Measurements from ENCODE around the gene USB1. TPM values are rescaled to one million over a fixed set of nuclear protein-coding genes. Genes with fewer than 3 reads are reported as not detected.

Gene USB1
- polyA plus RNA-seq, 1 experiment = 86.2 TPM

DNA sequence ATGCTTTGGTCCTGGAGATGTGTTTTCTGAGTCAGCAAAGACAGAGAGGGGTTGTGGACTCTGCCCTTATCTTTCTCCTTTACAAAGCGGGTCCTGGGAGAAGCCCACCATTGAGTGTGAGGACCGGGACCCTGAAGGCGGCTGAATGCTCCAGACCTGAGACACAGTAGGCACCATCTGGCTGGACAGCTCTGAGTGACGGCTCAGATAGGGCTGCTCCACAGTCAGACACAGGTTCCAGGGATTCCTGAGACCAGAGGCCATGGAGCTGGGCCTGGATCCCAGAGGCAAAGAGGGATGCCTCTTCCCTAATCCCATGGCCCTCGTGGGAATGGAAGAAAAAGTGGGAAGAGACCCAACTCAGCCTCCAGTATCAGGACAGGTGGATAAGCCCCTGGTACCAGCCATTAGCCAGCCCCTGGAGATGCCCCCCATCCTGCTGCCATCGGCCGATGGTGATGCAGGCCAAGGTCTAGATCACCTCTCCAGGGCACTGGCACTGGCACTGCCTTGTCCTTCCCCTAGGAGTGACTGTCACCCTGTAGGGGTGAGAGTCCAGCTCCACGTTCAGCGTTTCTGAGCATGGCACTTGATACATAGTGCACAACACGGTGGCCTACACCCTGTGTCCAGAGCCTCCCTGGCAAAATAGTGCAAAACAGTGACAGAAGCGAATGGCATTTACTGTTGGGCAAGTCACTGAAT lies 29.1 kb downstream of the USB1 start:
- no peak for DNase-seq (ENCODE audit: low read depth)
- ChIA-PET CTCF (no interaction called here), POLR2A (interaction anchor here (0.5 kb wide), 1 partner anchor 109 kb away, joined by 5 read pairs; no protein-coding TSS in a partner anchor)
- H3K4me3 ChIP-seq (ENCODE audit: low read depth, low read length) = no peak overlapping the region
- no peaks in the 10 kb centered on the region for H3K36me3 ChIP-seq (ENCODE audit: control insufficient read depth, insufficient read depth, low read length)
- no peak for TF ChIP-seq CTCF (IDR thresholded peaks at IDR 0.05; ENCODE audit: insufficient read depth, low read depth, low read length)
- H3K27me3 ChIP-seq (ENCODE audit: control insufficient read depth, insufficient read depth, low read length) = peaks cover 9% of the 10 kb centered on the region

- POLR2A ChIA-PET = no interaction called here
- TF ChIP-seq CTCF (IDR thresholded peaks at IDR 0.05; ENCODE audit: insufficient read depth, low read depth, low read length) = no peak
- H3K4me3 ChIP-seq (ENCODE audit: low read depth, low read length) = no peak overlapping the region
- no peak for DNase-seq (ENCODE audit: low read depth)
- CTCF ChIA-PET = no interaction called here
- no peaks in the 10 kb centered on the region for H3K36me3 ChIP-seq (ENCODE audit: control insufficient read depth, insufficient read depth, low read length)
- peaks cover 9% of the 10 kb centered on the region for H3K27me3 ChIP-seq (ENCODE audit: control insufficient read depth, insufficient read depth, low read length)
Measured at GRCh38 chr16:58031016-58031800, 30.0 kb downstream of the USB1 start.

GRCh38 chr16:58032710-58033293 lies 31.6 kb downstream of the USB1 start:
- no peak for DNase-seq (ENCODE audit: low read depth)
- Histone ChIP-seq H3K27me3 (ENCODE audit: control insufficient read depth, insufficient read depth, low read length) (peaks cover 2% of the 10 kb centered on the region), H3K36me3 (ENCODE audit: control insufficient read depth, insufficient read depth, low read length) (no peaks in the 10 kb centered on the region), H3K4me3 (ENCODE audit: low read depth, low read length) (no peak overlapping the region)
- ChIA-PET CTCF (interaction anchor here (0.6 to 1.3 kb wide), 4 partner anchors 11 to 455 kb away, joined by 3 to 4 read pairs (median 3); no protein-coding TSS in a partner anchor), POLR2A (no interaction called here)
- no peak for TF ChIP-seq CTCF (IDR thresholded peaks at IDR 0.05; ENCODE audit: insufficient read depth, low read depth, low read length)

DNA sequence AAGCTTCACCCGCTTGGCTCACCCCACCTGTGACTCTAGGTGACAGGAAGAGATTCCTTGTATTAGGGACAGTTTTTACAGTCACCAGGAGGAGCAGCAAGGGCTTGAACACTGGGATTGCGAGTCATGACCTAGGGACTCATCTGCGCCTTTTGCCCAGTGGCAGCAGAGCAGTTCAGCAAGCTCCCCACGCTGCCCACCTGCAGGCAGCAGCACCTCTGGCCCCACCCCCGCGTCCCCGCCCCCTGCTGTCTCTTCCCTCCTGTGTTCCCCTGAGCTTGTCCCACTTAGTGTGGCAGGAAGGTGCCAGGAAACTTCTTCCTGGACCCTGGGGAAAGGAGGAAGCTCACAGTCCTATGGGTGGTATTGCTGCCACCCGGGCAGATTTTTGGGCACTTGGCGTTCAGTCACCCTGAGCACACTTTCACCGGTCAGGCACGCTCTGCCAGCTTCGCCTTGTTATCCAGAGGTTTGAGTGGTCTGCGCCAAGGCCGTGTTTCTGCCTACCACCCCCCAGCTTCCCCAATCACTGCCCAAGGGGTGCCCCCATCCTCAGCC lies 33.0 kb downstream of the USB1 start:
- H3K36me3 ChIP-seq (ENCODE audit: control insufficient read depth, insufficient read depth, low read length) = no peaks in the 10 kb centered on the region
- DNase-seq (ENCODE audit: low read depth) = no peak
- ChIA-PET POLR2A (no interaction called here), CTCF (interaction anchor here (0.5 to 1.2 kb wide), 2 partner anchors 11 to 28 kb away, joined by 3 read pairs; no protein-coding TSS in a partner anchor)
- TF ChIP-seq CTCF (IDR thresholded peaks at IDR 0.05; ENCODE audit: insufficient read depth, low read depth, low read length) = no peak
- peaks cover 2% of the 10 kb centered on the region; the same call in 1 of the 2 replicates for H3K27me3 ChIP-seq (ENCODE audit: control insufficient read depth, insufficient read depth, low read length)
- H3K4me3 ChIP-seq (ENCODE audit: low read depth, low read length) = no peak overlapping the region

GRCh38 chr16:58034774-58035173 lies 33.6 kb downstream of the USB1 start:
- no peaks in the 10 kb centered on the region for H3K36me3 ChIP-seq (ENCODE audit: control insufficient read depth, insufficient read depth, low read length)
- POLR2A ChIA-PET = no interaction called here
- DNase-seq (ENCODE audit: low read depth) = no peak
- no peaks in the 10 kb centered on the region; the same call in 1 of the 2 replicates for H3K27me3 ChIP-seq (ENCODE audit: control insufficient read depth, insufficient read depth, low read length)
- no peak for TF ChIP-seq CTCF (IDR thresholded peaks at IDR 0.05; ENCODE audit: insufficient read depth, low read depth, low read length)
- H3K4me3 ChIP-seq (ENCODE audit: low read depth, low read length) = no peak overlapping the region
- CTCF ChIA-PET = interaction anchor here (1.2 kb wide), 1 partner anchor 11 kb away, joined by 3 read pairs; no protein-coding TSS in a partner anchor

Measured in BJ (cell line).